OCI-LY1 (cell line): ENCODE measurements around the gene INTS2.

Source experiments
- EZH2 ChIP-seq: fragments of 200-600 bp; sonication (generic), shearing (Covaris generic); IDR thresholded peaks from 2 replicates; pipeline ENCODE4 v1.8.0; 2017; ENCODE audit warnings: borderline replicate concordance, mixed run types, mild to moderate bottlenecking, antibody characterized with exemption, low read length, moderate library complexity, mixed read lengths
- TF ChIP-seq, protein P1 (sequence below): fragments of 200-600 bp; sonication (generic), shearing (Covaris generic); IDR thresholded peaks from 2 replicates; pipeline ENCODE4 v1.5.1; 2017; ENCODE audit warnings: mild to moderate bottlenecking, antibody characterized with exemption, low read length, moderate library complexity, mixed read lengths

DNA sequence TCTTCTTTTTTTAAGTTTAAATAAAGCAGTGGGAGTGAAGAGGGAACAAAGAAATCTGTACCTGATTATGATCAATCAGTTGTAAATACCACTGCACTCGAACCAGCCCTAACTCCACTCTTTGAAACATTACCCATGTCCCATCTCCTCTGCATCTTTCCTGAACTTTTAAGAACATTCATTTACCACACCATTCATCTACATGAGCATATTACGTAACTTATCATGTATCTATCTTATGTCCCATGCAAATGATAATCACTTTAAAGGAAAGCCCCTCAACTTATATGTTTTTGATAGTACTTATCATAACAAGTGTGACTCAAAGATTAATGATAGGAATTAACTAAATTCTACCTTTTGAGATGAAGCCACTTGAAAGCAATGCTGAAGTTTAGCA is 53.7 kb downstream of the INTS2 start:
- TF ChIP-seq, protein P1, sequence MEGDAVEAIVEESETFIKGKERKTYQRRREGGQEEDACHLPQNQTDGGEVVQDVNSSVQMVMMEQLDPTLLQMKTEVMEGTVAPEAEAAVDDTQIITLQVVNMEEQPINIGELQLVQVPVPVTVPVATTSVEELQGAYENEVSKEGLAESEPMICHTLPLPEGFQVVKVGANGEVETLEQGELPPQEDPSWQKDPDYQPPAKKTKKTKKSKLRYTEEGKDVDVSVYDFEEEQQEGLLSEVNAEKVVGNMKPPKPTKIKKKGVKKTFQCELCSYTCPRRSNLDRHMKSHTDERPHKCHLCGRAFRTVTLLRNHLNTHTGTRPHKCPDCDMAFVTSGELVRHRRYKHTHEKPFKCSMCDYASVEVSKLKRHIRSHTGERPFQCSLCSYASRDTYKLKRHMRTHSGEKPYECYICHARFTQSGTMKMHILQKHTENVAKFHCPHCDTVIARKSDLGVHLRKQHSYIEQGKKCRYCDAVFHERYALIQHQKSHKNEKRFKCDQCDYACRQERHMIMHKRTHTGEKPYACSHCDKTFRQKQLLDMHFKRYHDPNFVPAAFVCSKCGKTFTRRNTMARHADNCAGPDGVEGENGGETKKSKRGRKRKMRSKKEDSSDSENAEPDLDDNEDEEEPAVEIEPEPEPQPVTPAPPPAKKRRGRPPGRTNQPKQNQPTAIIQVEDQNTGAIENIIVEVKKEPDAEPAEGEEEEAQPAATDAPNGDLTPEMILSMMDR = no peak
- TF ChIP-seq EZH2 = no peak
